Esophagus squamous epithelium (tissue), 4 donors: ENCODE measurements around the gene PIN4.

Experiments
- POLR2A ChIP-seq, 4 donors: fragments of 450-650 bp; IDR thresholded peaks; one replicate each; pipeline ENCODE4 v1.6.1; 2017; ENCODE audit warnings: antibody characterized with exemption in 4 of 4, mild to moderate bottlenecking in 4 of 4, moderate library complexity in 3 of 4
- TF ChIP-seq, protein P1 (sequence below), 6 experiments: fragments of 450-650 bp in 4 of 6; fragments of 200-600 bp in 2 of 6; sonication (generic) in 2 of 6; IDR thresholded peaks; one replicate each; pipeline ENCODE4 v1.5.1; 2016 to 2019; ENCODE audit warnings: antibody characterized with exemption in 6 of 6, mild to moderate bottlenecking in 4 of 6, moderate library complexity in 4 of 6

DNA sequence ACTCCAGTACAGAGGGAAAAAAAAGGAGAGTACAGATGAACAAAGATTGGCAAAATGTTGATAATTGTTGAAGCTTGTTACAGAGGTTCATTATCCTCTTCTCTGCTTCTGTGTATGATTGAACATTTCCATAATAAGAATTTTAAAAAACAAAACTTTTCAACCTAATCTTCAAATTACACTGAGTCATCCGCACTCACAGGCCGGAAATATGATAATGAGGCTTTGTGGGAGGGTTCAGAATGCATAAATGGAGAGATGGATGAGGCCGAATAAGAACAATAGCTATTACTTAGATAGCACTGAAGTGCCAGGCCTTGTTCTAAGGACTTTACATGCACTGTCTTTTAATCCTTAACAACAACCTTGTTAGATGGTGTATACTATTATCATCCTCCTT, 61.9 kb downstream of the PIN4 start:
- TF ChIP-seq, protein P1, sequence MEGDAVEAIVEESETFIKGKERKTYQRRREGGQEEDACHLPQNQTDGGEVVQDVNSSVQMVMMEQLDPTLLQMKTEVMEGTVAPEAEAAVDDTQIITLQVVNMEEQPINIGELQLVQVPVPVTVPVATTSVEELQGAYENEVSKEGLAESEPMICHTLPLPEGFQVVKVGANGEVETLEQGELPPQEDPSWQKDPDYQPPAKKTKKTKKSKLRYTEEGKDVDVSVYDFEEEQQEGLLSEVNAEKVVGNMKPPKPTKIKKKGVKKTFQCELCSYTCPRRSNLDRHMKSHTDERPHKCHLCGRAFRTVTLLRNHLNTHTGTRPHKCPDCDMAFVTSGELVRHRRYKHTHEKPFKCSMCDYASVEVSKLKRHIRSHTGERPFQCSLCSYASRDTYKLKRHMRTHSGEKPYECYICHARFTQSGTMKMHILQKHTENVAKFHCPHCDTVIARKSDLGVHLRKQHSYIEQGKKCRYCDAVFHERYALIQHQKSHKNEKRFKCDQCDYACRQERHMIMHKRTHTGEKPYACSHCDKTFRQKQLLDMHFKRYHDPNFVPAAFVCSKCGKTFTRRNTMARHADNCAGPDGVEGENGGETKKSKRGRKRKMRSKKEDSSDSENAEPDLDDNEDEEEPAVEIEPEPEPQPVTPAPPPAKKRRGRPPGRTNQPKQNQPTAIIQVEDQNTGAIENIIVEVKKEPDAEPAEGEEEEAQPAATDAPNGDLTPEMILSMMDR (IDR thresholded peaks at IDR 0.05): no peak
- no peak for TF ChIP-seq POLR2A (IDR thresholded peaks at IDR 0.05)
